ENCODE measurements around the gene SCUBE1. TPM values are rescaled to one million over a fixed set of nuclear protein-coding genes. Genes with fewer than 3 reads are reported as not detected.

SCUBE1 gene
- total and polyA plus RNA-seq, 2 of the 4 experiments (the other 2 are of a cell fraction): not detected

GRCh38 chr22:43288807-43289420 lies 54.3 kb downstream of the SCUBE1 start:
- Histone ChIP-seq H3K23ac (ENCODE audit: low read depth, low read length) (no peak overlapping the region), H3K9me3 (ENCODE audit: control insufficient read depth, insufficient read depth, low read length) (no peaks in the 10 kb centered on the region), H3K4me1 (ENCODE audit: control insufficient read depth, insufficient read depth, low read length) (peaks cover 8% of the 10 kb centered on the region; the same call in 1 of the 2 replicates), H3K79me1 (ENCODE audit: low read depth in 1 of 2, low read length in 2 of 2) (no peaks in the 10 kb centered on the region), H3K14ac (replicated peaks; ENCODE audit: low read depth, low read length) (no peak overlapping the region), H3K4me2 (ENCODE audit: low read depth, low read length) (peak overlapping the region; percentile 55), H4K91ac (ENCODE audit: insufficient read depth, low read depth, low read length) (no peak overlapping the region), H2AK9ac (replicated peaks; ENCODE audit: low read depth, low read length, poor library complexity) (no peak overlapping the region), H4K20me1 (ENCODE audit: insufficient read depth, low read length) (no peaks in the 10 kb centered on the region), H3K9me1 (ENCODE audit: insufficient read depth, low read length) (peaks cover 6% of the 10 kb centered on the region), H2AFZ (replicated peaks; ENCODE audit: low read length, poor library complexity) (peak overlapping the region; percentile 36), H4K5ac (ENCODE audit: low read depth, low read length) (no peak overlapping the region; the same call in 1 of the 2 replicates), H2BK120ac (ENCODE audit: low read depth, low read length) (no peak overlapping the region), H3K56ac (ENCODE audit: extremely low read depth, insufficient read depth, low read length) (no peak overlapping the region), H2BK5ac (ENCODE audit: low read depth, low read length, poor library complexity, severe bottlenecking) (no peak overlapping the region), H4K8ac (ENCODE audit: low read depth in 2 of 2, low read length in 2 of 2) (no peak overlapping the region; a peak in 2 of 4 replicates), H3K4ac (ENCODE audit: low read depth, low read length) (no peak overlapping the region), H3K9ac (ENCODE audit: low read depth, low read length) (peak overlapping the region; percentile 17; the same call in 1 of the 2 replicates), H3K4me3 (ENCODE audit: insufficient read depth, low read depth, low read length) (no peak overlapping the region), H3K27ac (ENCODE audit: insufficient read depth, low read length) (no peak overlapping the region), H2AK5ac (ENCODE audit: low read depth, low read length) (no peak overlapping the region), H3K36me3 (ENCODE audit: control insufficient read depth, insufficient read depth, low read length) (no peaks in the 10 kb centered on the region), H3K18ac (ENCODE audit: low read depth, low read length) (no peak overlapping the region), H3K27me3 (ENCODE audit: control insufficient read depth, insufficient read depth, low read length) (peaks cover 15% of the 10 kb centered on the region; the same call in 1 of the 2 replicates), H2BK20ac (ENCODE audit: low read depth, low read length) (no peak overlapping the region), H2BK15ac (ENCODE audit: low read depth, low read length) (no peak overlapping the region)
- in situ Hi-C loops (cut with MboI; ENCODE audit: low sequenced_read_pairs) (no loop called here), intact Hi-C loops (cut with micrococcal nuclease) (no loop called here), dilution Hi-C loops (cut with HindIII; ENCODE audit: low sequenced_read_pairs, unreplicated experiment) (no loop called here)
- DNase-seq (no peak), ATAC-seq (ENCODE audit: low read depth) (peak; percentile 8)
- WGBS, 2 experiments (ENCODE audit: extremely low coverage in 2 of 2, insufficient read length in 1 of 2): 40% methylated on average over 1 of the region's 12 CpGs; no CpG with 5 or more reads in 1 of the 2 experiments
- ChIA-PET POLR2A (ENCODE audit: unreplicated experiment) (no interaction called here), CTCF (no interaction called here)
- BruUV-seq (replicated peaks): no TSS peak
- TF ChIP-seq BHLHE40 (IDR thresholded peaks at IDR 0.05; ENCODE audit: low read depth, low read length): no peak
- TF ChIP-seq NFE2L2 (IDR thresholded peaks at IDR 0.05; ENCODE audit: low read depth, low read length): no peak
- no peak for TF ChIP-seq MAFK (IDR thresholded peaks at IDR 0.05; ENCODE audit: low read depth, low read length)
- no peak for TF ChIP-seq CEBPB (IDR thresholded peaks at IDR 0.05; ENCODE audit: low read depth, low read length)
- no peak for TF ChIP-seq SMC3 (IDR thresholded peaks at IDR 0.05; ENCODE audit: low read depth, low read length)
- no peak for TF ChIP-seq CTCF (conservative IDR thresholded peaks at IDR 0.05; ENCODE audit: low read depth, low read length)
- TF ChIP-seq POLR2A (IDR thresholded peaks at IDR 0.05; ENCODE audit: low read depth, low read length): no peak
- TF ChIP-seq CHD1 (IDR thresholded peaks at IDR 0.05; ENCODE audit: low read depth, low read length): no peak
- no peak for TF ChIP-seq RCOR1 (IDR thresholded peaks at IDR 0.05; ENCODE audit: insufficient replicate concordance, low read length)
- TF ChIP-seq USF2 (IDR thresholded peaks at IDR 0.05; ENCODE audit: low read depth, low read length): no peak

All from IMR-90 (cell line).